Eye (tissue), 1 donor: Measurements from ENCODE around the gene CDKN3.
"Not testable (repeated sequence)": the region's sequence is repeated elsewhere in the genome, so short reads cannot be mapped to it uniquely, and the experiment has no call there.

Experiments used
- DNase-seq: peaks from one replicate; pipeline ENCODE4 v3.0.0-alpha.2; 2015

Gene CDKN3

GRCh38 chr14:54370323-54371198, 26.2 kb upstream of the CDKN3 start:
- DNase-seq = no peak

DNA sequence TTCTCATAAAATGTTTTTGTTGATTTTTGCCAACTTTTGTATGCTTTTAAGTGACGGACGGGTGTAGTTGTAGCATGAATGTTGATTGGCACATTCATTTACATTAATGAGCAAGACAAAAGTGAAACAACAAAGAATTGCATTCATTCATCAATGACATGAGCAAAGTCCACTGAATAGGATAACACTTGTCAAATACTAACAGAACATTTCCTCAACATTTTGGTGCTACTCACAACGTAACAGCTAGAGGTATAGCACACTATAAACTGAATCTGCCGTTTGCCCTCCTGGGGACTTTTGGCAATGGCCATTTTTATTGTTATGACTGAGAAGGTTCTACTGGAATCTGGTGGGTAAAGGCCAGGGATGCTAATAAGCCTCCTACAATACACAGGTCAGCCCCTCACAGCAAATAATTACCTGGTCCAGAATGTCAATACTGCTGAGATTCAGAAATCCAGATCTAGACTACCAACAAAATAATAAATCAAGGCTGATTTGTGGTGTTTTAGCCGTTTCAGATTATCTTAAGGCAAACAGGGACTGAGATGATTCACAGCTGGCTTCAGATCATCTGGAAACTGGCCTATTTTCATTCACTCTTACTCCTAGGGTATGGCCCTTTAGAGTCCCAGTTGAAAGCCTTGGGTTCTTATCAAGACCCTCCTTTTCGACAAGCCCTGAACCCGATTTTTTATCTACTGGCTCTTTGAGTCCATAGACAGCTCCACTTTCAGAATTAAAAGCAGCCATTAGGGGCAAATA, 22.5 kb upstream of the CDKN3 start:
- no peak for DNase-seq

- no peak for DNase-seq
Observed at GRCh38 chr14:54377501-54377900, 19.3 kb upstream of the CDKN3 start.

DNA sequence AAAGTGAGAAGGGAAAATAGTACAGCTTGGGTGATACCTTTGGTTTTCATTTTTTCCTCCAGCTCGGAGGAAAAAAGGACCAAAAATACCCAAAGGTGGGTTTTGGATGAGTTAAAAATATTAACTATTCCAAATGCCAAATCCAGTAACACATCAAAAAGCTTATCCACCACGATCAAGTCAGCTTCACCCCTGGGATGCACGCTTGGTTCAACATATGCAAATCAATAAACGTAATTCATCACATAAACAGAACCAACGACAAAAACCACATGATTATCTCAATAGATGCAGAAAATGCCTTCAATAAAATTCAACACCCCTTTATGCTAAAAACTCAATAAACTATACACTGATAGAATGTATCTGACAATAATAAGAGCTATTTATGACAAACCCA, 17.9 kb upstream of the CDKN3 start:
- not testable (repeated sequence) for DNase-seq

DNA sequence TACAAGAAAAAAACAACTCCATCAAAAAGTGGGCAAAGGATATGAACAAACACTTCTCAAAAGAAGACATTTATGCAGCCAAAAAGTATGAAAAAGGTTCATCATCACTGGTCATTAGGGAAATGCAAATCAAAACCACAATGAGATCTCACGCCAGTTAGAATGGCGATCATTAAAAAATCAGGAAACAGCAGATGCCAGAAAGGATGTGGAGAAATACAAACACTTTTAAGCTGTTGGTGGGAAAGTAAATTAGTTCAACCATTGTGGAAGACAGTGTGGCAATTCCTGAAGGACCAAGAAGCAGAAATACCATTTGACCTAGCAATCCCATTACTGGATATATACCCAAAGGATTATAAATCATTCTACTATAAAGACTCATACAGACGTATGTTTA, 16.2 kb upstream of the CDKN3 start:
- DNase-seq = not testable (repeated sequence)

- DNase-seq = peak; percentile 24
Observed at GRCh38 chr14:54381821-54382220, 15.0 kb upstream of the CDKN3 start.

GRCh38 chr14:54383835-54384234, 13.0 kb upstream of the CDKN3 start:
- no peak for DNase-seq

DNA sequence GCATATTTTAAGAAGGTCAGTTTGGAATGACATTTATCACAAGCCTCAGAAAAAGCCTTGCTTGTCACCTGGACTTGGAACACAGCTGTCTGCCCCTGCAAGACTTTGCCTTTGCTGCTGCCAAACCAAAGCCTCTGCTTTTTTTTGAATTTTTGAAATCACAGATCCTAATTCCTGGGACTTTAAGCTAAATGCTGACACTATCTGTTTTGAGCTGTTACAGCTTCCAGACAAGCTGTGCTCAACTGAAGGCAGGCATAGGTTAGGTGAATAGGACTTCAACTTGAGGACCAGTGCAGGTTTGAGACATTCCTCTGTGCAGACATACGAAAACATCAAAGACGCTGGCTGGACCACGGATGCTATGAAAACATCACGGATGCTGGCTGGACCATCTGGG, 11.3 kb upstream of the CDKN3 start:
- no peak for DNase-seq

- no peak for DNase-seq
Observed at GRCh38 chr14:54387328-54387727, 9.5 kb upstream of the CDKN3 start.

DNA sequence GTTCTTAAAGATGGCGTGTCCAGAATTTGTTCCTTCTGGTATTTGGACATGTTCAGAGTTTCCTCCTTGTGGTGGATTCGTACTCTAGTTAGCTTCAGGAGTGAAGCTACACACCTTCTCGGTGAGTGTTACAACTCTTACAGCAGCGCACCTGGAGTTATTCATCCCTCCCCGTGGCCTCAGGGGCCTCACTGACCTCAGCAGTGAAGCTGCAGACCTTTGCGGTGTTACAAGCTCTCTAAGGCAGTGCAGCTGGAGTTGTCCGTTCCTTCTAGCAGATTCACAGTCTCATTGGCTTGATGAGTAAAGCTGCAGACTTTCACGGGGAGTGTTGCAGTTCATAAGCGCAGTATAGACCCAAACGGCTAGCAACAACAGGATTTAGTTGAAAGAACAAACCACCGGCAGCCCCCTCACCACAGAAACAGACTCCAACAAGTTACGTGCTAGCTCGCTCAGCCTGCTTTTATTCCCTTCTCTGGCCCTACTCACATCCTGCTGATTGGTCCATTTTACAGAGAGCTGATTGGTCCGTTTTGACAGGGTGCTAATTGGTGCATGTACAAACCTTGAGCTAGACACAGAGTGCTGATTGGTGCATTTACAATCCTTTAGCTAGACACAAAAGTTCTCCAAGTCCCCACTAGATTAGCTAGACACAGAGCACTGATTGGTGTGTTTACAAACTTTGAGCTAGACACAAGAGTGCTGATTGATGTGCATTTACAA, 4.5 kb upstream of the CDKN3 start:
- DNase-seq = no peak

- not testable (repeated sequence) for DNase-seq
Observed at GRCh38 chr14:54392986-54393884, 3.6 kb upstream of the CDKN3 start.

GRCh38 chr14:54394596-54394995, 2.2 kb upstream of the CDKN3 start:
- no peak for DNase-seq

DNA sequence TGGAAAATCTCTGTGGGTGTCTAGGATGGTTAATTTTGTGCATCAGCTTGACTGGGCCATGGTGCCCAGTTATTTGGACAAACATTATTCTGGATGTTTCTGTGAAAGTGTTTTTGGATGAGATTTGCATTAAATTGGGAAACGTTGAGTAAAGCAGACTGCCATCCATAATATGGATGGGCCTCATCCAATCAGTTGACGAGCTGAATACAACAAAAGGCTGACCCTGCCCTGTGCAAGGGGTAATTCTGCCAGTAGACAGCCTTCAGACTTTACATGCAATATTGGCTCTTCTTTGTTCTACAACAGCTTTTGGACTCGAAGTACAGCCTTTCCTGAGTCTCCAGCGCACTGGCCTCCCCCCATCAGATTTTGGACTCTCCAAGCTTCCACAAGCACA, 1.5 kb upstream of the CDKN3 start:
- DNase-seq = no peak

DNA sequence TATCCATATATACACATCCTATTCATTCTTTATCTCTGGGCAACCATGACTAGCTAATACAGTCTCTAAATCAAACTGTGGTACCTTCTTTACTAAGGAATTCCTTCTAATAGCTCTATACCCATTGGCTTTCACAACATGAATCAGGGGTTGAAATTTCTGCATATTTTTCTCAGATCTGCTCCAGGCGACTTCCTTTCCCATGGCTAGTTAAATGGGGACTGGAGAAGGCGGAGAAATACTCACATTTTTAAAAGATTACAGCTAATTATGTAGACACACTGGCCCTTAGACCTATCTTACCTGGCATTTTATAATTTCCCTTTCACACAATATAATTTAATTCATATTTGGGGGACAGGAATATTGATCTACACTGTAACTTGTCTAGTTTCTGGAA, 1.1 kb upstream of the CDKN3 start:
- DNase-seq = no peak

DNA sequence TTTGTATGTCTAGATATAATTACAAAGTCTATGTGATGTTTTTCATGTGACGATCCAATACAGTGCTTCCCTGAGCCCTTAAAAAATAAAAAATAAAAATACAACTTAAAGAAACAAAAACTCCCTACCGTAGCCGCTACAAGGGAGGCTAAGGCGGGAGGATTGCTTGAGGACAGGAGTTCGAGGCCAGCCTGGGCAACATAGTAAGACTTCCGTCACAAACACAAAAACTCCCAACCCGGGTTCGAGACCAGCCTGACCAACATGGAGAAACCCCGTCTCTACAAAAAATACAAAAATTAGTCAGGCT, 669 bp upstream of the CDKN3 start:
- no peak for DNase-seq

GRCh38 chr14:54399560-54399959, 2.8 kb downstream of the CDKN3 start:
- no peak for DNase-seq

DNA sequence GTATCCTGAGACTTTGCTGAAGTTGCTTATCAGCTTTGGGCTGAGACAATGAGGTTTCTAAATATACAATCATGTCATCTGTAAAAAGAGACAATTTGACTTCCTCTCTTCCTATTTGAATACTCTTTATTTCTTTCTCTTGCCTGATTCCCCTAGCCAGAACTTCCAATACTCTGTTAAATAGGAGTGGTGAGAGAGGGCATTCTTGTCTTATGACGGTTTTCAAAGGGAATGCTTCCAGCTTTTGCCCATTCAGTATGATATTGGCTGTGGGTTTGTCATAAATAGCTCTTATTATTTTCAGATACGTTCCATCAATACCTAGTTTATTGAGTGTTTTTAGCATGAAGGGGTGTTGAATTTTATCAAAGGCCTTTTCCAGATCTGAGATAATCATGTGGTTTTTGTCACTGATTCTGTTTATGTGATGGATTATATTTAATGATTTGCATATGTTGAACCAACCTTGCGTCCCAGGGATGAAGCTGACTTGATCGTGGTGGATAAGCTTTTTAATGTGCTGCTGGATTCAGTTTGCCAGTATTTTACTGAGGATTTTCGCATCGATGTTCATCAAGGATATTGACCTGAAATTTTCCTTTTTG, 6.7 kb downstream of the CDKN3 start:
- not testable (repeated sequence) for DNase-seq

GRCh38 chr14:54410215-54410614, 13.4 kb downstream of the CDKN3 start:
- no peak for DNase-seq

DNA sequence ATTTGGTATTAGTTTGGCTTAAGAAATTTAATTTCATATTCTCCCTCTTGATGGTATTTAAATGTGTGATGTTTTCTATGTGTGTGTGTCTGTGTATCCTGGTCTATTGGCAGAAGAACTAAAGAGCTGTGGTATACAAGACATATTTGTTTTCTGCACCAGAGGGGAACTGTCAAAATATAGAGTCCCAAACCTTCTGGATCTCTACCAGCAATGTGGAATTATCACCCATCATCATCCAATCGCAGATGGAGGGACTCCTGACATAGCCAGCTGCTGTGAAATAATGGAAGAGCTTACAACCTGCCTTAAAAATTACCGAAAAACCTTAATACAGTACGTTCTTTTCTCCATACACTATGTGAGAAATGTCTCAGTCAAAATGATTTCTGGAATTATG, 14.6 kb downstream of the CDKN3 start:
- DNase-seq = no peak

DNA sequence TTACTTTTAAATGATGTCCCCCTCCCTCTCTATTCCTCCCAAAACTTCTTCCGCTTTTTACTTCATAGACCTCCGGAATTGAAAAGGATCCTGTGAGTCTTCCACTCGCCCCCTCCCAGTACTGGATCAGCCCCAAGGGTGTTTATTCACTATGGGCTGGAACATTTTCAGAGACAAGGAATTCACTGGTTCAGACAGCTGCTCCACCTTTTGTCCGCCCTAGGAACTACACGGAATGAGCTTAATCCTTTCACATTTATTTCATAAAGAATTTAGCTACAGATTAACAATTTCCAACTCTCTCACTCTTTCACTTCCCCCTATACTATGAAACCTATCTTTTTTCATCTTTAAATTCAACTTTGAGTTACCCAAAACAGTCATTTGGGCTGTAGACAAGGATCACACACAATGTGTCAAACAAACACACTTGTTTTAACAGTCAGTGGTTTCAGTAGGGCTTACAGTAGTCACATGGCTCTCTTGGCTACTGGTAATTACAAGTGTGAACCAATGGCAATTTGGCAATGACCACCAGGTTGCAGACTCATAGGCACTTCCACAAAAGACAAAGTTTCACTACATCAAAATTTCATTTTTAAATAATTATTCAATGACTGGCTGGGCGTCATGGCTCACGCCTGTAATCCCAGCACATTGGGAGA, 23.8 kb downstream of the CDKN3 start:
- peak; percentile 54 for DNase-seq

DNA sequence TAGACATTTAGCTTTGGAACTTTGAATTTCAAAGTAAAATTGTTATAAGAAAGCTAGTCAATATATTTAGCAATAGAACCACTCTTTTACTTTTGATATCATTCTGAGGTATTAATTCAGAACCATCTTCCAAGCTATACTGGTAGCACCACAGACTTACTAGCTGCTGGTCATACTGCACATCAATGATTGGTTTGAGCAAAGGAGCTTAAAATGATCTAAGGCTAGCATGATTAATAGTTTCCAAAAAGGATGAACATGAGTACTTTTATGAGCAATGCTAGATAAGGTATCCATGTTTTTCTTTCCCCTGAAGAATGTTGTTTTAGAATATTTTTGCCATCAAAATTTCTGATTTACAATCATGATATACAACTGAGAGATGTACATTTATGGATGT, 27.2 kb downstream of the CDKN3 start:
- no peak for DNase-seq

DNA sequence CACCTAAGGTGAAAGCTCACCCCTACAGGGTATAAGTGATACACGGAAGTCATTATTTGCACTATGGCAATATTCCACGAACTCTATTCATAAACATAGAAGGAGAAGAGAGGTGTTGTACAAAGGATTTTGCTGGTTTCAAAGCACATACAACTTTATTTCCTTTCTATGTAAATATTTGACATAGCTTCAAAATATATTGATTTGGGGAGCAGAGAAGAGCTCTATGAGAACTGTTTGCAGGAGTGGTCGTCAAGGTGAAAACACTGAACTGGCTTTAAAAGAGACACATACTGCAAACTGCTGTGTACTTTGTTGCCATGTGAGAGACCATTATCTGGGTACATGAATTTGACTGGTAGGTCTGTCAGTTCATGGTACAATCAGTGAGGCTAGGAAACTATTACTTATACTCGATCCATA, 27.7 kb downstream of the CDKN3 start:
- DNase-seq = no peak
